IMR-90 (cell line): ENCODE measurements around the gene ATP9B. TPM values are rescaled to one million over a fixed set of nuclear protein-coding genes. Genes with fewer than 3 reads are reported as not detected.

ENCODE experiments used
- ATAC-seq: fragments of 200-7000 bp; cut with Tn5 transposase; 2 replicates; pipeline ENCODE4 v1.9.1; 2020; ENCODE audit warnings: low read depth, mild to moderate bottlenecking, moderate library complexity
- BruUV-seq: library from RNA; stranded (reverse); fragments of 400-500 nt; replicated peaks from 2 replicates; lab custom pipeline; 2021; lab: Mats Ljungman, UMichigan
- CTCF ChIA-PET: fragments of 300-600 bp; formaldehyde crosslinking; extraction: SDS; loops from one replicate; lab custom pipeline; 2021; ENCODE audit warnings: antibody characterized with exemption; lab: Yijun Ruan, JAX
- POLR2A ChIA-PET: fragments of 300-600 bp; sonication (Branson Sonifier 250); formaldehyde crosslinking; loops from one replicate; lab custom pipeline; 2022; ENCODE audit warnings: antibody characterized with exemption; ENCODE audit not compliant: unreplicated experiment; lab: Charles Lee
- DNase-seq: peaks from one replicate; pipeline ENCODE4 v3.0.0; 2013
- H2AFZ ChIP-seq: replicated peaks from 2 replicates; pipeline ENCODE3; 2013; ENCODE audit warnings: low read length, mild to moderate bottlenecking; ENCODE audit not compliant: poor library complexity
- H2AK5ac ChIP-seq: 2 replicates; pipeline ENCODE4 v1.6.1; 2013; ENCODE audit warnings: low read depth, low read length, inconsistent platforms
- H2AK9ac ChIP-seq: replicated peaks from 2 replicates; pipeline ENCODE3; 2013; ENCODE audit warnings: mild to moderate bottlenecking, low read depth, low read length, moderate library complexity; ENCODE audit not compliant: poor library complexity
- H2BK120ac ChIP-seq: 2 replicates; pipeline ENCODE4 v1.6.1; 2013; ENCODE audit warnings: low read depth, low read length, inconsistent platforms
- H2BK15ac ChIP-seq: 3 replicates; pipeline ENCODE4 v1.6.1; 2013; ENCODE audit warnings: low read depth, low read length, inconsistent platforms
- H2BK20ac ChIP-seq: 2 replicates; pipeline ENCODE4 v1.6.1; 2013; ENCODE audit warnings: low read depth, mild to moderate bottlenecking, inconsistent platforms, low read length, moderate library complexity
- H2BK5ac ChIP-seq: 2 replicates; pipeline ENCODE4 v1.6.1; 2013; ENCODE audit warnings: mild to moderate bottlenecking, low read depth, low read length, inconsistent platforms; ENCODE audit not compliant: poor library complexity, severe bottlenecking
- H3K14ac ChIP-seq: replicated peaks from 2 replicates; pipeline ENCODE4 v1.6.1; 2013; ENCODE audit warnings: low read depth, low read length, inconsistent platforms
- H3K18ac ChIP-seq: 2 replicates; pipeline ENCODE4 v1.6.1; 2013; ENCODE audit warnings: low read depth, low read length, control low read depth
- H3K23ac ChIP-seq: 2 replicates; pipeline ENCODE4 v1.6.1; 2013; ENCODE audit warnings: low read depth, low read length, inconsistent platforms
- H3K27ac ChIP-seq: 2 replicates; pipeline ENCODE4 v1.5.1; 2013; ENCODE audit warnings: mild to moderate bottlenecking, control low read depth, low read length; ENCODE audit not compliant: insufficient read depth
- H3K27me3 ChIP-seq: 2 replicates; pipeline ENCODE4 v1.6.1; 2013; ENCODE audit warnings: low read length; ENCODE audit not compliant: control insufficient read depth, insufficient read depth
- H3K36me3 ChIP-seq: 2 replicates; pipeline ENCODE4 v1.6.1; 2013; ENCODE audit warnings: low read length, mixed read lengths; ENCODE audit not compliant: control insufficient read depth, insufficient read depth
- H3K4ac ChIP-seq: 2 replicates; pipeline ENCODE4 v1.6.1; 2013; ENCODE audit warnings: low read depth, low read length, inconsistent platforms
- H3K4me1 ChIP-seq: 2 replicates; pipeline ENCODE4 v1.6.1; 2013; ENCODE audit warnings: low read length, mixed read lengths; ENCODE audit not compliant: control insufficient read depth, insufficient read depth
- H3K4me2 ChIP-seq: 2 replicates; pipeline ENCODE4 v1.6.1; 2013; ENCODE audit warnings: low read depth, mild to moderate bottlenecking, control low read depth, low read length, moderate library complexity
- H3K4me3 ChIP-seq: 2 replicates; pipeline ENCODE4 v1.5.1; 2013; ENCODE audit warnings: low read depth, mild to moderate bottlenecking, control low read depth, low read length, moderate library complexity; ENCODE audit not compliant: insufficient read depth
- H3K56ac ChIP-seq: 2 replicates; pipeline ENCODE4 v1.6.1; 2013; ENCODE audit warnings: low read length, inconsistent platforms; ENCODE audit not compliant: insufficient read depth; ENCODE audit errors: extremely low read depth
- H3K79me1 ChIP-seq, 2 experiments: 2 replicates each; pipeline ENCODE4 v1.6.1; 2013; ENCODE audit warnings: low read length in 2 of 2, inconsistent platforms in 1 of 2, low read depth in 1 of 2
- H3K9ac ChIP-seq: 2 replicates; pipeline ENCODE4 v1.6.1; 2013; ENCODE audit warnings: low read depth, low read length, control low read depth
- H3K9me1 ChIP-seq: 2 replicates; pipeline ENCODE4 v1.6.1; 2013; ENCODE audit warnings: low read length, inconsistent platforms; ENCODE audit not compliant: insufficient read depth
- H3K9me3 ChIP-seq: 2 replicates; pipeline ENCODE4 v1.6.1; 2013; ENCODE audit warnings: low read length; ENCODE audit not compliant: control insufficient read depth, insufficient read depth
- H4K20me1 ChIP-seq: 2 replicates; pipeline ENCODE4 v1.6.1; 2013; ENCODE audit warnings: low read length, inconsistent platforms; ENCODE audit not compliant: insufficient read depth
- H4K5ac ChIP-seq: 2 replicates; pipeline ENCODE4 v1.6.1; 2013; ENCODE audit warnings: mild to moderate bottlenecking, low read depth, low read length, control low read depth
- H4K8ac ChIP-seq, 2 experiments: 2 replicates each; pipeline ENCODE4 v1.6.1; 2013; ENCODE audit warnings: low read depth in 2 of 2, low read length in 2 of 2, control low read depth in 1 of 2, inconsistent platforms in 1 of 2
- H4K91ac ChIP-seq: 2 replicates; pipeline ENCODE4 v1.6.1; 2013; ENCODE audit warnings: low read depth, low read length, inconsistent platforms; ENCODE audit not compliant: insufficient read depth
- RAD21 ChIP-seq: IDR thresholded peaks from 2 replicates; pipeline ENCODE4 v1.6.1; 2012; ENCODE audit warnings: low read length, improper control_type of control experiment
- RCOR1 ChIP-seq: IDR thresholded peaks from 2 replicates; pipeline ENCODE4 v1.6.1; 2012; ENCODE audit warnings: mild to moderate bottlenecking, low read length, improper control_type of control experiment; ENCODE audit not compliant: insufficient replicate concordance
- WGBS, 2 experiments: methylation state at CpG; one replicate each; pipeline versions ENCODE4 v1.1.5 to v1.1.7; 2013; ENCODE audit warnings: missing lambda C conversion rate in 2 of 2; ENCODE audit not compliant: insufficient read length in 1 of 2; ENCODE audit errors: extremely low coverage in 2 of 2; 5-methylcytosine and 5-hydroxymethylcytosine counted together
- dilution Hi-C: fragments of 300-500 bp; cut with HindIII; formaldehyde crosslinking; loops from one replicate; pipeline ENCODE4 v1.14.3; 2018; ENCODE audit warnings: low sequenced_read_pairs; ENCODE audit not compliant: unreplicated experiment
- in situ Hi-C: fragments of 300-500 bp; cut with MboI; formaldehyde crosslinking; loops from 3 replicates; pipeline ENCODE4 v1.14.3; 2019; ENCODE audit warnings: low sequenced_read_pairs, inconsistent platforms, mixed read lengths
- intact Hi-C: fragments of 100-400 bp; cut with micrococcal nuclease; formaldehyde crosslinking; loops from 2 replicates; pipeline ENCODE4 v1.10.0; 2022
- polyA plus RNA-seq, 3 experiments: library from polyadenylated mRNA; depleted of rRNA; stranded (reverse); fragments of >200 nt; gene quantifications; 2 replicates each; pipeline ENCODE4 v1.2.3, GENCODE V29; 2012; ENCODE audit warnings: low replicate concordance in 1 of 3
- total RNA-seq: library from RNA; depleted of rRNA; stranded (reverse); fragments of >200 nt; gene quantifications from 2 replicates; pipeline ENCODE4 v1.2.3, GENCODE V29; 2012

ATP9B gene
- total and polyA plus RNA-seq, 2 of the 4 experiments (the other 2 are of a cell fraction) = 11.0 to 11.5 TPM

GRCh38 chr18:79274823-79275222, 205.6 kb downstream of the ATP9B start:
- no TSS peak for BruUV-seq
- Histone ChIP-seq H3K4me2 (no peak overlapping the region), H3K4ac (no peak overlapping the region), H3K56ac (no peak overlapping the region), H3K9me3 (no peaks in the 10 kb centered on the region), H4K91ac (no peak overlapping the region), H2BK15ac (no peak overlapping the region), H4K20me1 (no peaks in the 10 kb centered on the region), H2AFZ (no peak overlapping the region), H3K9ac (no peak overlapping the region), H2AK9ac (no peak overlapping the region), H3K18ac (no peak overlapping the region), H4K8ac (no peak overlapping the region), H3K4me3 (no peak overlapping the region), H3K23ac (no peak overlapping the region), H3K27ac (no peak overlapping the region), H3K79me1 (no peaks in the 10 kb centered on the region), H4K5ac (no peak overlapping the region), H2BK20ac (no peak overlapping the region), H3K36me3 (peaks cover 4% of the 10 kb centered on the region; the same call in 1 of the 2 replicates), H3K9me1 (no peaks in the 10 kb centered on the region; the same call in 1 of the 2 replicates), H2BK120ac (no peak overlapping the region), H3K14ac (no peak overlapping the region), H3K27me3 (no peaks in the 10 kb centered on the region), H3K4me1 (no peaks in the 10 kb centered on the region; the same call in 1 of the 2 replicates), H2AK5ac (no peak overlapping the region), H2BK5ac (no peak overlapping the region)
- ChIA-PET POLR2A (no interaction called here), CTCF (interaction anchor here (0.6 kb wide), 1 partner anchor 26 kb away, joined by 3 read pairs; no protein-coding TSS in a partner anchor)
- TF ChIP-seq RAD21 = no peak
- no peak for TF ChIP-seq RCOR1
- DNase-seq (no peak), ATAC-seq (no peak)
- dilution Hi-C loops (no loop called here), intact Hi-C loops (no loop called here), in situ Hi-C loops (no loop called here)
- 86% methylated on average over 5 of the region's 8 CpGs; no CpG with 5 or more reads in 1 of the 2 experiments for WGBS, 2 experiments
